ENCODE measurements around the gene GSG1L.

DNA sequence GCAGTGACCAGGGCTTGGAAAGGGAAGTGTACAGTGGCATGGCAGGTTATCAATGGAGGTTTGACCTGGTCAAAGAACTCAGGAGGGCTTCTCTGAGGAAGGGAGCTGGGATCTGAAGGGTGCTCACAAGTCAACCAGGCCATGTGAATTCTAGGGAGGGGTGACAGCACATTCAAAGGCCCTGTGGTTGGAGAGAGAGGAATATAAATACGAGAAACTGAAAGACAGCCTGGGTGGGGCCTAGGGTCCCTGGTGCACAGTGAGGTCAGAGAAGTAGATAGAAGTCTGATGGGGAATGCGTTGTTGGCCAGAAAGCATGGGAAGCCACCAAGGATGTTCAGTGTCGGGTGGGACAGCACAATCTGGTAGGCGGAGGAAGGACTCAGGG, 302.7 kb downstream of the GSG1L start:
- no peak for TF ChIP-seq CTCF (IDR thresholded peaks at IDR 0.05; ENCODE audit: poor library complexity)
- no peak for TF ChIP-seq EZH2phosphoT487 (IDR thresholded peaks at IDR 0.05; ENCODE audit: low read depth, severe bottlenecking, unreplicated experiment)
- no peak for TF ChIP-seq EZH2 (IDR thresholded peaks at IDR 0.05; ENCODE audit: borderline replicate concordance)
